22Rv1 (cell line): Measurements from ENCODE around the gene GCM1.

Source experiments
- CTCF ChIP-seq: fragments of 450-650 bp; IDR thresholded peaks from 2 replicates; pipeline ENCODE4 v1.5.1; 2017; ENCODE audit warnings: mild to moderate bottlenecking
- ZFX ChIP-seq: fragments of 450-650 bp; IDR thresholded peaks from 2 replicates; pipeline ENCODE4 v1.6.1; 2017; ENCODE audit warnings: antibody characterized with exemption, borderline replicate concordance

DNA sequence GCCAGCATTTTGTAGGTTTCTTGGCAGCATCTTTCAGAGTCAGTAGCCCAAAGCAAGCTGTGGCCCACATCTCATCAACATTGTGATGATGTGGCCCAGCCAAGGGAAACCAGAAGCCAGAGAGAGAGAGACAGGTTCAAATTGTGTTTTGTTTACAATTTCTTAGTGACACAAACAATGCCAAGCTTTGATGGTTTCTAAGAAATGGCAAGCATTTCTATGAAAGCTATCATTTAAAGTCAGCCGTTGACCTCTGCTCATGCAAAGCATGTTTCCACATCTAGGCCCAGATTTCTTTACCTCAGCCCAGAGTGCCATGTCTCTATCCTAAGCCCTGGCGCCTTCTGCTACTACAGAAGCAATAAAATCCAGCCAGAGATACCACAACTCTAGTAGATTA lies 32.9 kb downstream of the GCM1 start:
- TF ChIP-seq CTCF: no peak
- TF ChIP-seq ZFX: no peak
